ENCODE results near the gene GNE. TPM values are rescaled to one million over a fixed set of nuclear protein-coding genes. Genes with fewer than 3 reads are reported as not detected.
"Not testable (repeated sequence)": the region's sequence is repeated elsewhere in the genome, so short reads cannot be mapped to it uniquely, and the experiment has no call there.

Gene GNE
- total RNA-seq, 1 donor from 2014 or later: 22.7 TPM

GRCh38 chr9:36288070-36288469 lies 29.8 kb upstream of the GNE start:
- Mint-ChIP-seq H3K36me3 (ENCODE audit: low read depth) (no peaks in the 10 kb centered on the region), H3K27ac (no peak overlapping the region), H3K9me3 (no peaks in the 10 kb centered on the region), H3K4me3 (no peak overlapping the region), H3K4me1 (ENCODE audit: low read depth) (peaks cover 4% of the 10 kb centered on the region), H3K27me3 (ENCODE audit: insufficient read depth) (no peaks in the 10 kb centered on the region)
- intact Hi-C loops (cut with micrococcal nuclease): no loop called here
- no peak for DNase-seq (ENCODE audit: low spot score)

GRCh38 chr9:36286388-36286787 lies 28.1 kb upstream of the GNE start:
- H3K4me3 Mint-ChIP-seq: no peak overlapping the region

GRCh38 chr9:36284226-36284625 lies 26.0 kb upstream of the GNE start:
- H3K4me3 Mint-ChIP-seq: no peak overlapping the region
- peaks cover 4% of the 10 kb centered on the region for H3K4me1 Mint-ChIP-seq (ENCODE audit: low read depth)
- H3K27ac Mint-ChIP-seq: no peak overlapping the region
- no peak for DNase-seq (ENCODE audit: low spot score)
- peaks cover 2% of the 10 kb centered on the region for H3K27me3 Mint-ChIP-seq (ENCODE audit: insufficient read depth)
- H3K36me3 Mint-ChIP-seq (ENCODE audit: low read depth): peaks cover 3% of the 10 kb centered on the region
- intact Hi-C loops (cut with micrococcal nuclease): no loop called here
- H3K9me3 Mint-ChIP-seq: no peaks in the 10 kb centered on the region

More at GRCh38 chr9:36286388-36286787, 28.1 kb upstream of the GNE start:
- Mint-ChIP-seq H3K4me1 (ENCODE audit: low read depth) (peaks cover 4% of the 10 kb centered on the region), H3K27ac (no peak overlapping the region), H3K9me3 (no peaks in the 10 kb centered on the region), H3K27me3 (ENCODE audit: insufficient read depth) (no peaks in the 10 kb centered on the region), H3K36me3 (ENCODE audit: low read depth) (no peaks in the 10 kb centered on the region)
- intact Hi-C loops (cut with micrococcal nuclease): no loop called here
- DNase-seq (ENCODE audit: low spot score): no peak

- no peak for DNase-seq (ENCODE audit: low spot score)
- H3K4me1 Mint-ChIP-seq (ENCODE audit: low read depth): no peaks in the 10 kb centered on the region
- no peak overlapping the region for H3K27ac Mint-ChIP-seq
- H3K36me3 Mint-ChIP-seq (ENCODE audit: low read depth): peaks cover 3% of the 10 kb centered on the region
- no peak overlapping the region for H3K4me3 Mint-ChIP-seq
- no peaks in the 10 kb centered on the region for H3K9me3 Mint-ChIP-seq
- intact Hi-C loops (cut with micrococcal nuclease): no loop called here
- peaks cover 2% of the 10 kb centered on the region for H3K27me3 Mint-ChIP-seq (ENCODE audit: insufficient read depth)
These were observed 24.0 kb upstream of the GNE start for GRCh38 chr9:36282275-36282674.

- Mint-ChIP-seq H3K9me3 (no peaks in the 10 kb centered on the region), H3K4me3 (no peak overlapping the region), H3K4me1 (ENCODE audit: low read depth) (no peaks in the 10 kb centered on the region), H3K27me3 (ENCODE audit: insufficient read depth) (peaks cover 5% of the 10 kb centered on the region), H3K27ac (no peak overlapping the region), H3K36me3 (ENCODE audit: low read depth) (peaks cover 3% of the 10 kb centered on the region)
- DNase-seq (ENCODE audit: low spot score): no peak
- intact Hi-C loops (cut with micrococcal nuclease): no loop called here
These were observed 22.7 kb upstream of the GNE start for GRCh38 chr9:36280989-36281388.

- Mint-ChIP-seq H3K4me1 (ENCODE audit: low read depth) (no peaks in the 10 kb centered on the region), H3K4me3 (no peak overlapping the region), H3K27me3 (ENCODE audit: insufficient read depth) (peaks cover 5% of the 10 kb centered on the region), H3K9me3 (no peaks in the 10 kb centered on the region), H3K36me3 (ENCODE audit: low read depth) (peaks cover 3% of the 10 kb centered on the region), H3K27ac (no peak overlapping the region)
- intact Hi-C loops (cut with micrococcal nuclease): no loop called here
- DNase-seq (ENCODE audit: low spot score): no peak
These were observed 20.0 kb upstream of the GNE start for GRCh38 chr9:36278243-36278642.

- no peaks in the 10 kb centered on the region for H3K4me1 Mint-ChIP-seq (ENCODE audit: low read depth)
These were observed 18.5 kb upstream of the GNE start for GRCh38 chr9:36276781-36277181.

GRCh38 chr9:36276254-36276653 lies 18.0 kb upstream of the GNE start:
- H3K9me3 Mint-ChIP-seq: no peaks in the 10 kb centered on the region
- no peak overlapping the region for H3K27ac Mint-ChIP-seq
- DNase-seq (ENCODE audit: low spot score): no peak
- H3K27me3 Mint-ChIP-seq (ENCODE audit: insufficient read depth): peaks cover 5% of the 10 kb centered on the region
- peaks cover 3% of the 10 kb centered on the region for H3K36me3 Mint-ChIP-seq (ENCODE audit: low read depth)
- intact Hi-C loops (cut with micrococcal nuclease): no loop called here
- H3K4me3 Mint-ChIP-seq: no peak overlapping the region
- H3K4me1 Mint-ChIP-seq (ENCODE audit: low read depth): no peaks in the 10 kb centered on the region

More at GRCh38 chr9:36276781-36277181, 18.5 kb upstream of the GNE start:
- Mint-ChIP-seq H3K27me3 (ENCODE audit: insufficient read depth) (peaks cover 5% of the 10 kb centered on the region), H3K27ac (no peak overlapping the region), H3K36me3 (ENCODE audit: low read depth) (peaks cover 3% of the 10 kb centered on the region), H3K9me3 (no peaks in the 10 kb centered on the region), H3K4me3 (no peak overlapping the region)
- intact Hi-C loops (cut with micrococcal nuclease): no loop called here
- DNase-seq (ENCODE audit: low spot score): no peak

- H3K27ac Mint-ChIP-seq: no peak overlapping the region
- intact Hi-C loops (cut with micrococcal nuclease): no loop called here
- no peaks in the 10 kb centered on the region for H3K9me3 Mint-ChIP-seq
- DNase-seq (ENCODE audit: low spot score): no peak
- peaks cover 2% of the 10 kb centered on the region for H3K27me3 Mint-ChIP-seq (ENCODE audit: insufficient read depth)
- H3K36me3 Mint-ChIP-seq (ENCODE audit: low read depth): no peaks in the 10 kb centered on the region
- H3K4me1 Mint-ChIP-seq (ENCODE audit: low read depth): no peaks in the 10 kb centered on the region
- no peak overlapping the region for H3K4me3 Mint-ChIP-seq
These were observed 16.8 kb upstream of the GNE start for GRCh38 chr9:36275060-36275459.

- H3K4me3 Mint-ChIP-seq; H3K9me3 Mint-ChIP-seq; H3K36me3 Mint-ChIP-seq (ENCODE audit: low read depth); H3K27me3 Mint-ChIP-seq (ENCODE audit: insufficient read depth); intact Hi-C loops (cut with micrococcal nuclease); H3K27ac Mint-ChIP-seq; H3K4me1 Mint-ChIP-seq (ENCODE audit: low read depth); DNase-seq (ENCODE audit: low spot score): not testable (repeated sequence)
These were observed 15.1 kb upstream of the GNE start for GRCh38 chr9:36273354-36273753.

GRCh38 chr9:36268007-36268427 lies 9.8 kb upstream of the GNE start:
- intact Hi-C loops (cut with micrococcal nuclease): no loop called here
- DNase-seq (ENCODE audit: low spot score): no peak
- Mint-ChIP-seq H3K4me3 (no peak overlapping the region), H3K9me3 (no peaks in the 10 kb centered on the region), H3K27ac (no peak overlapping the region), H3K36me3 (ENCODE audit: low read depth) (no peaks in the 10 kb centered on the region), H3K4me1 (ENCODE audit: low read depth) (no peaks in the 10 kb centered on the region), H3K27me3 (ENCODE audit: insufficient read depth) (no peaks in the 10 kb centered on the region)

- no peak overlapping the region for H3K27ac Mint-ChIP-seq
- H3K9me3 Mint-ChIP-seq: no peaks in the 10 kb centered on the region
- no peaks in the 10 kb centered on the region for H3K36me3 Mint-ChIP-seq (ENCODE audit: low read depth)
- DNase-seq (ENCODE audit: low spot score): no peak
- H3K27me3 Mint-ChIP-seq (ENCODE audit: insufficient read depth): no peaks in the 10 kb centered on the region
- no peaks in the 10 kb centered on the region for H3K4me1 Mint-ChIP-seq (ENCODE audit: low read depth)
- H3K4me3 Mint-ChIP-seq: no peak overlapping the region
- intact Hi-C loops (cut with micrococcal nuclease): no loop called here
These were observed 6.6 kb upstream of the GNE start for GRCh38 chr9:36264896-36265295.

- H3K27ac Mint-ChIP-seq: no peak overlapping the region
These were observed 5.4 kb upstream of the GNE start for GRCh38 chr9:36263683-36264082.

GRCh38 chr9:36258996-36259533 lies 817 bp upstream of the GNE start:
- peaks cover 15% of the 10 kb centered on the region for H3K4me1 Mint-ChIP-seq (ENCODE audit: low read depth)
- no peak for DNase-seq (ENCODE audit: low spot score)
- intact Hi-C loops (cut with micrococcal nuclease): loop anchor here (1.0 to 10.0 kb wide), 9 partner anchors 69 to 1144 kb away; partner anchors contain the start of genes ATOSB, CLTA, CREB3 and HINT2
- H3K36me3 Mint-ChIP-seq (ENCODE audit: low read depth): peaks cover 2% of the 10 kb centered on the region
- H3K9me3 Mint-ChIP-seq: no peaks in the 10 kb centered on the region
- H3K27me3 Mint-ChIP-seq (ENCODE audit: insufficient read depth): no peaks in the 10 kb centered on the region
- H3K4me3 Mint-ChIP-seq: peak overlapping the region; percentile 96
- H3K27ac Mint-ChIP-seq: peak overlapping the region; percentile 96

More at GRCh38 chr9:36263683-36264082, 5.4 kb upstream of the GNE start:
- no peaks in the 10 kb centered on the region for H3K9me3 Mint-ChIP-seq
- H3K4me3 Mint-ChIP-seq: no peak overlapping the region
- H3K27me3 Mint-ChIP-seq (ENCODE audit: insufficient read depth): no peaks in the 10 kb centered on the region
- intact Hi-C loops (cut with micrococcal nuclease): no loop called here
- no peak for DNase-seq (ENCODE audit: low spot score)
- peaks cover 2% of the 10 kb centered on the region for H3K4me1 Mint-ChIP-seq (ENCODE audit: low read depth)
- no peaks in the 10 kb centered on the region for H3K36me3 Mint-ChIP-seq (ENCODE audit: low read depth)
